IMR-90 (cell line): Measurements from ENCODE around the gene PET100. TPM values are rescaled to one million over a fixed set of nuclear protein-coding genes. Genes with fewer than 3 reads are reported as not detected.

Source experiments
- ATAC-seq: fragments of 200-7000 bp; cut with Tn5 transposase; 2 replicates; pipeline ENCODE4 v1.9.1; 2020; ENCODE audit warnings: low read depth, mild to moderate bottlenecking, moderate library complexity
- BruUV-seq: library from RNA; stranded (reverse); fragments of 400-500 nt; replicated peaks from 2 replicates; lab custom pipeline; 2021; lab: Mats Ljungman, UMichigan
- CTCF ChIA-PET: fragments of 300-600 bp; formaldehyde crosslinking; extraction: SDS; loops from one replicate; lab custom pipeline; 2021; ENCODE audit warnings: antibody characterized with exemption; lab: Yijun Ruan, JAX
- POLR2A ChIA-PET: fragments of 300-600 bp; sonication (Branson Sonifier 250); formaldehyde crosslinking; loops from one replicate; lab custom pipeline; 2022; ENCODE audit warnings: antibody characterized with exemption; ENCODE audit not compliant: unreplicated experiment; lab: Charles Lee
- DNase-seq: peaks from one replicate; pipeline ENCODE4 v3.0.0; 2013
- H2AFZ ChIP-seq: replicated peaks from 2 replicates; pipeline ENCODE3; 2013; ENCODE audit warnings: low read length, mild to moderate bottlenecking; ENCODE audit not compliant: poor library complexity
- H2AK5ac ChIP-seq: 2 replicates; pipeline ENCODE4 v1.6.1; 2013; ENCODE audit warnings: low read depth, low read length, inconsistent platforms
- H2AK9ac ChIP-seq: replicated peaks from 2 replicates; pipeline ENCODE3; 2013; ENCODE audit warnings: mild to moderate bottlenecking, low read depth, low read length, moderate library complexity; ENCODE audit not compliant: poor library complexity
- H2BK120ac ChIP-seq: 2 replicates; pipeline ENCODE4 v1.6.1; 2013; ENCODE audit warnings: low read depth, low read length, inconsistent platforms
- H2BK15ac ChIP-seq: 3 replicates; pipeline ENCODE4 v1.6.1; 2013; ENCODE audit warnings: low read depth, low read length, inconsistent platforms
- H2BK20ac ChIP-seq: 2 replicates; pipeline ENCODE4 v1.6.1; 2013; ENCODE audit warnings: low read depth, mild to moderate bottlenecking, inconsistent platforms, low read length, moderate library complexity
- H2BK5ac ChIP-seq: 2 replicates; pipeline ENCODE4 v1.6.1; 2013; ENCODE audit warnings: mild to moderate bottlenecking, low read depth, low read length, inconsistent platforms; ENCODE audit not compliant: poor library complexity, severe bottlenecking
- H3K14ac ChIP-seq: replicated peaks from 2 replicates; pipeline ENCODE4 v1.6.1; 2013; ENCODE audit warnings: low read depth, low read length, inconsistent platforms
- H3K18ac ChIP-seq: 2 replicates; pipeline ENCODE4 v1.6.1; 2013; ENCODE audit warnings: low read depth, low read length, control low read depth
- H3K23ac ChIP-seq: 2 replicates; pipeline ENCODE4 v1.6.1; 2013; ENCODE audit warnings: low read depth, low read length, inconsistent platforms
- H3K27ac ChIP-seq: 2 replicates; pipeline ENCODE4 v1.5.1; 2013; ENCODE audit warnings: mild to moderate bottlenecking, control low read depth, low read length; ENCODE audit not compliant: insufficient read depth
- H3K27me3 ChIP-seq: 2 replicates; pipeline ENCODE4 v1.6.1; 2013; ENCODE audit warnings: low read length; ENCODE audit not compliant: control insufficient read depth, insufficient read depth
- H3K36me3 ChIP-seq: 2 replicates; pipeline ENCODE4 v1.6.1; 2013; ENCODE audit warnings: low read length, mixed read lengths; ENCODE audit not compliant: control insufficient read depth, insufficient read depth
- H3K4ac ChIP-seq: 2 replicates; pipeline ENCODE4 v1.6.1; 2013; ENCODE audit warnings: low read depth, low read length, inconsistent platforms
- H3K4me1 ChIP-seq: 2 replicates; pipeline ENCODE4 v1.6.1; 2013; ENCODE audit warnings: low read length, mixed read lengths; ENCODE audit not compliant: control insufficient read depth, insufficient read depth
- H3K4me2 ChIP-seq: 2 replicates; pipeline ENCODE4 v1.6.1; 2013; ENCODE audit warnings: low read depth, mild to moderate bottlenecking, control low read depth, low read length, moderate library complexity
- H3K4me3 ChIP-seq: 2 replicates; pipeline ENCODE4 v1.5.1; 2013; ENCODE audit warnings: low read depth, mild to moderate bottlenecking, control low read depth, low read length, moderate library complexity; ENCODE audit not compliant: insufficient read depth
- H3K56ac ChIP-seq: 2 replicates; pipeline ENCODE4 v1.6.1; 2013; ENCODE audit warnings: low read length, inconsistent platforms; ENCODE audit not compliant: insufficient read depth; ENCODE audit errors: extremely low read depth
- H3K79me1 ChIP-seq, 2 experiments: 2 replicates each; pipeline ENCODE4 v1.6.1; 2013; ENCODE audit warnings: low read length in 2 of 2, inconsistent platforms in 1 of 2, low read depth in 1 of 2
- H3K9ac ChIP-seq: 2 replicates; pipeline ENCODE4 v1.6.1; 2013; ENCODE audit warnings: low read depth, low read length, control low read depth
- H3K9me1 ChIP-seq: 2 replicates; pipeline ENCODE4 v1.6.1; 2013; ENCODE audit warnings: low read length, inconsistent platforms; ENCODE audit not compliant: insufficient read depth
- H3K9me3 ChIP-seq: 2 replicates; pipeline ENCODE4 v1.6.1; 2013; ENCODE audit warnings: low read length; ENCODE audit not compliant: control insufficient read depth, insufficient read depth
- H4K20me1 ChIP-seq: 2 replicates; pipeline ENCODE4 v1.6.1; 2013; ENCODE audit warnings: low read length, inconsistent platforms; ENCODE audit not compliant: insufficient read depth
- H4K5ac ChIP-seq: 2 replicates; pipeline ENCODE4 v1.6.1; 2013; ENCODE audit warnings: mild to moderate bottlenecking, low read depth, low read length, control low read depth
- H4K8ac ChIP-seq, 2 experiments: 2 replicates each; pipeline ENCODE4 v1.6.1; 2013; ENCODE audit warnings: low read depth in 2 of 2, low read length in 2 of 2, control low read depth in 1 of 2, inconsistent platforms in 1 of 2
- H4K91ac ChIP-seq: 2 replicates; pipeline ENCODE4 v1.6.1; 2013; ENCODE audit warnings: low read depth, low read length, inconsistent platforms; ENCODE audit not compliant: insufficient read depth
- CEBPB ChIP-seq: IDR thresholded peaks from 2 replicates; pipeline ENCODE4 v1.6.1; 2012; ENCODE audit warnings: low read depth, low read length, improper control_type of control experiment
- CHD1 ChIP-seq: IDR thresholded peaks from 2 replicates; pipeline ENCODE4 v1.6.1; 2012; ENCODE audit warnings: low read depth, low read length, improper control_type of control experiment
- MAFK ChIP-seq: IDR thresholded peaks from 2 replicates; pipeline ENCODE4 v1.6.1; 2012; ENCODE audit warnings: low read depth, low read length, improper control_type of control experiment
- MAZ ChIP-seq: IDR thresholded peaks from 2 replicates; pipeline ENCODE4 v1.6.1; 2012; ENCODE audit warnings: low read depth, mild to moderate bottlenecking, low read length, improper control_type of control experiment, moderate library complexity, borderline replicate concordance
- WGBS, 2 experiments: methylation state at CpG; one replicate each; pipeline versions ENCODE4 v1.1.5 to v1.1.7; 2013; ENCODE audit warnings: missing lambda C conversion rate in 2 of 2; ENCODE audit not compliant: insufficient read length in 1 of 2; ENCODE audit errors: extremely low coverage in 2 of 2; 5-methylcytosine and 5-hydroxymethylcytosine counted together
- dilution Hi-C: fragments of 300-500 bp; cut with HindIII; formaldehyde crosslinking; loops from one replicate; pipeline ENCODE4 v1.14.3; 2018; ENCODE audit warnings: low sequenced_read_pairs; ENCODE audit not compliant: unreplicated experiment
- in situ Hi-C: fragments of 300-500 bp; cut with MboI; formaldehyde crosslinking; loops from 3 replicates; pipeline ENCODE4 v1.14.3; 2019; ENCODE audit warnings: low sequenced_read_pairs, inconsistent platforms, mixed read lengths
- intact Hi-C: fragments of 100-400 bp; cut with micrococcal nuclease; formaldehyde crosslinking; loops from 2 replicates; pipeline ENCODE4 v1.10.0; 2022
- polyA plus RNA-seq, 3 experiments: library from polyadenylated mRNA; depleted of rRNA; stranded (reverse); fragments of >200 nt; gene quantifications; 2 replicates each; pipeline ENCODE4 v1.2.3, GENCODE V29; 2012; ENCODE audit warnings: low replicate concordance in 1 of 3
- total RNA-seq: library from RNA; depleted of rRNA; stranded (reverse); fragments of >200 nt; gene quantifications from 2 replicates; pipeline ENCODE4 v1.2.3, GENCODE V29; 2012
- TF ChIP-seq, protein P1 (sequence below): conservative IDR thresholded peaks from 2 replicates; pipeline ENCODE4 v1.5.1; 2012; ENCODE audit warnings: mild to moderate bottlenecking, low read depth, low read length, improper control_type of control experiment

PET100 gene
- total and polyA plus RNA-seq, 2 of the 4 experiments (the other 2 are of a cell fraction) = 1.4 to 31.4 TPM

DNA sequence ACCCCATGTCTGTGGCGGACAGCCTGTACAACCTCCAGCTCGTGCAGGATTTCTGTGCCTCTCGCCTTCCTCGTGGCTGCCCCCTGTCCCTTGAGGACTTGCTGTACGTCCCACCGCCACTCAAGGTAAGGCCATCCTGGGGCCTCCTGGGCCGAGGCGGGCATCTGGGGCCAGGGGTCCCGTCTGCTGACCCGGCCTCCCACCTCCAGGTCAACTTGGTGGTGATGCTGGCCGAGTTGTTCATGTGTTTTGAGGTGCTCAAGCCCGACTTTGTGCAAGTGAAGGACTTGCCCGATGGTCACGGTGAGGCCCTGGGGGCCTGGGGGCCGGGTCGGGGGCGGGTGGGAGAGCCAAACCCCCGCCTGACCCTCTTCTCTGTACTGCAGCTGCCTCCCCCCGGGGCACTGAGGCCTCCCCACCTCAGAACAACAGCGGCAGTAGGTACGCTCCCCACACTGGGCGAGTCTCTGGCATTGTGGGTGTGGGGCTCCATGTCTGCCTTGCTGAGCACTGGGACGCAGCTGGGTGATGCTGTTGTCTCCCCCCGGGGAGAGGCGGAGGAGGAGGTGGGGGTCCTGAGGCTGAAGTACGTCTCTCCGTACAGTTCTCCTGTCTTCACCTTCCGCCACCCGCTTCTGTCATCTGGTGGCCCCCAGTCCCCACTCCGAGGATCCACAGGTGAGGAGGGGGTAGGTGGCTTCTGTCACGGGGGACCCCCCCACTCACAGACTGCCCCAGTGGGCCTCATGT is 18.9 kb upstream of the PET100 start:
- dilution Hi-C loops = no loop called here
- intact Hi-C loops = no loop called here
- no peak for DNase-seq
- H2BK5ac ChIP-seq = no peak overlapping the region
- no peaks in the 10 kb centered on the region for H3K9me3 ChIP-seq
- no peak overlapping the region for H2AK9ac ChIP-seq
- H3K79me1 ChIP-seq = no peaks in the 10 kb centered on the region
- H3K4me3 ChIP-seq = no peak overlapping the region
- H3K4me2 ChIP-seq = no peak overlapping the region
- BruUV-seq = no TSS peak
- H2AFZ ChIP-seq = no peak overlapping the region
- H4K91ac ChIP-seq = no peak overlapping the region
- H2BK20ac ChIP-seq = no peak overlapping the region
- no peak overlapping the region for H3K14ac ChIP-seq
- no peak for TF ChIP-seq MAFK
- TF ChIP-seq, protein P1, sequence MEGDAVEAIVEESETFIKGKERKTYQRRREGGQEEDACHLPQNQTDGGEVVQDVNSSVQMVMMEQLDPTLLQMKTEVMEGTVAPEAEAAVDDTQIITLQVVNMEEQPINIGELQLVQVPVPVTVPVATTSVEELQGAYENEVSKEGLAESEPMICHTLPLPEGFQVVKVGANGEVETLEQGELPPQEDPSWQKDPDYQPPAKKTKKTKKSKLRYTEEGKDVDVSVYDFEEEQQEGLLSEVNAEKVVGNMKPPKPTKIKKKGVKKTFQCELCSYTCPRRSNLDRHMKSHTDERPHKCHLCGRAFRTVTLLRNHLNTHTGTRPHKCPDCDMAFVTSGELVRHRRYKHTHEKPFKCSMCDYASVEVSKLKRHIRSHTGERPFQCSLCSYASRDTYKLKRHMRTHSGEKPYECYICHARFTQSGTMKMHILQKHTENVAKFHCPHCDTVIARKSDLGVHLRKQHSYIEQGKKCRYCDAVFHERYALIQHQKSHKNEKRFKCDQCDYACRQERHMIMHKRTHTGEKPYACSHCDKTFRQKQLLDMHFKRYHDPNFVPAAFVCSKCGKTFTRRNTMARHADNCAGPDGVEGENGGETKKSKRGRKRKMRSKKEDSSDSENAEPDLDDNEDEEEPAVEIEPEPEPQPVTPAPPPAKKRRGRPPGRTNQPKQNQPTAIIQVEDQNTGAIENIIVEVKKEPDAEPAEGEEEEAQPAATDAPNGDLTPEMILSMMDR = no peak
- TF ChIP-seq CHD1 = no peak
- no peak for TF ChIP-seq MAZ
- no peak for TF ChIP-seq CEBPB
- H3K9ac ChIP-seq = no peak overlapping the region
- no peak overlapping the region for H2BK15ac ChIP-seq
- no peaks in the 10 kb centered on the region for H3K36me3 ChIP-seq
- no peak overlapping the region for H3K18ac ChIP-seq
- POLR2A ChIA-PET = no interaction called here
- H3K27me3 ChIP-seq = no peaks in the 10 kb centered on the region; the same call in 1 of the 2 replicates
- H3K4ac ChIP-seq = no peak overlapping the region
- no peak overlapping the region for H4K8ac ChIP-seq
- no peak overlapping the region for H3K27ac ChIP-seq
- H4K20me1 ChIP-seq = no peaks in the 10 kb centered on the region
- ATAC-seq = no peak
- H3K23ac ChIP-seq = no peak overlapping the region
- in situ Hi-C loops = no loop called here
- no peak overlapping the region for H2AK5ac ChIP-seq
- no peak overlapping the region for H2BK120ac ChIP-seq
- CTCF ChIA-PET = no interaction called here
- H3K56ac ChIP-seq = no peak overlapping the region
- WGBS, 2 experiments = 79% methylated on average over 4 of the region's 31 CpGs; no CpG with 5 or more reads in 1 of the 2 experiments
- no peaks in the 10 kb centered on the region for H3K4me1 ChIP-seq
- no peaks in the 10 kb centered on the region for H3K9me1 ChIP-seq
- no peak overlapping the region for H4K5ac ChIP-seq
